ENCODE measurements around the gene ZSWIM3. TPM values are rescaled to one million over a fixed set of nuclear protein-coding genes. Genes with fewer than 3 reads are reported as not detected.
"Not testable (repeated sequence)": the region's sequence is repeated elsewhere in the genome, so short reads cannot be mapped to it uniquely, and the experiment has no call there.

ZSWIM3 gene
- total RNA-seq, 6 experiments from 2014 or later: 1.7 to 2.7 (median 1.9) TPM

DNA sequence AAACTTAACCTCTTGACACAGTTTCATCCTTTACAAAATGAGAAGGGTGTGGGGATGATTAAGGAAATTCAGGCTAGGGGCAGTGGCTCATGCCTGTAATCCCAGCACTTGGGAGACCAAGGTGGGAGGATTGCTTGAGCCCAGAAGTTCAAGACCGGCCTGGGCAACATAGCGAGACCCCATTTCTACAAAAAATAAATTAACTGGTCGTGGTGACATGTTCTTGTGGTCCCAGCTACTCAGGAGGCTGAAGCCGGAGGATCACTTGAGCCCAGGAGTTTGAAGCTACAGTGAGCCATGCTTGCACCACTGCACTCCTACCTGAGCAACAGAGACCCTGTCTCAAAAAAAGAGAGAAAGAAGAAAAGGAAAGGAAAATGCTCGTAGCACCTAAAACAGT is 9.0 kb downstream of the ZSWIM3 start:
- ATAC-seq (no peak), DNase-seq (no peak)
- Histone ChIP-seq H3K27me3 (no peaks in the 10 kb centered on the region), H3K27ac (no peak overlapping the region), H3K9me3 (no peaks in the 10 kb centered on the region), H3K4me3 (no peak overlapping the region), H3K4me1 (peaks cover 0 to 4% (median 0%) of the 10 kb centered on the region in 4 donors), H3K36me3 (no peaks in the 10 kb centered on the region)
- WGBS (ENCODE audit: insufficient coverage, low coverage, low lambda C conversion rate, missing lambda C conversion rate): 92% methylated on average over 5 of the region's 5 CpGs
- intact Hi-C loops (cut with DNase I): no loop called here
- no peak for TF ChIP-seq POLR2A (IDR thresholded peaks at IDR 0.05)

DNA sequence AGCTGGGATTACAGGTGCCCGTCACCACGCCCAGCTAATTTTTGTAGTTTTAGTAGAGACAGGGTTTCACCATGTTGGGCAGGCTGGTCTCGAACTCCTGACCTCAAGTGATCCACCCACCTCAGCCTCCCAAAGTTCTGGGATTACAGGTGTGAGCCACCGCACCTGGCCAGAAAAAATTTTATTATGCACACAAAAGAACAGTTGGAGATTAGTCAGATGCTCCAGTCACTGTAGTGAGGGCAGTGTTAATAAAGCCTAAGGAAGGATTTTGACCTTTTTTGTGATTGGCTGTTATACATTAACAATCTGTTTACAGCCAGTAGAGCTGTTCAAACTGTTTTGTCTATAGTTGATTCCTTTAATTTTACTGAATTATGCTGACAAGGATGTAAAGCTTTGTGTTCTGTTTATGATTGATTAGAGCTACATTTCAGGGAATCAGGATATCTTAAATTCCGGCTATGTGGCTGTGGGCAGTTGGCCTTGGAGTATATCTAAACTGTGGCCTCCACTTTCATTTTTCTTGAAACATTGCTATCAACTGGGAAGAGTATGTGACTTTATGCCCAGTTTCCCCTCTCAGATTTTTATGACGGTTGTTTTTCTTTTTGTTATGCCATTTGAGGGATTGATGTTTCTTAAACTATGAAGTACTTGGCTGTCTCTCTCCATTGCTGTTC is 9.9 kb downstream of the ZSWIM3 start:
- intact Hi-C loops (cut with DNase I): no loop called here
- no peak overlapping the region for H3K27ac ChIP-seq
- ATAC-seq: peak in 2 of 4 donors; percentile 35 to 56

GRCh38 chr20:45867819-45868176 is 10.4 kb downstream of the ZSWIM3 start:
- H3K27ac ChIP-seq: no peak overlapping the region
- ATAC-seq (no peak), DNase-seq (no peak)
- H3K4me1 ChIP-seq: peaks cover 0 to 4% (median 0%) of the 10 kb centered on the region in 4 donors
- H3K36me3 ChIP-seq: no peaks in the 10 kb centered on the region
- no peaks in the 10 kb centered on the region for H3K9me3 ChIP-seq
- no peak for TF ChIP-seq POLR2A (IDR thresholded peaks at IDR 0.05)
- TF ChIP-seq, protein P1, sequence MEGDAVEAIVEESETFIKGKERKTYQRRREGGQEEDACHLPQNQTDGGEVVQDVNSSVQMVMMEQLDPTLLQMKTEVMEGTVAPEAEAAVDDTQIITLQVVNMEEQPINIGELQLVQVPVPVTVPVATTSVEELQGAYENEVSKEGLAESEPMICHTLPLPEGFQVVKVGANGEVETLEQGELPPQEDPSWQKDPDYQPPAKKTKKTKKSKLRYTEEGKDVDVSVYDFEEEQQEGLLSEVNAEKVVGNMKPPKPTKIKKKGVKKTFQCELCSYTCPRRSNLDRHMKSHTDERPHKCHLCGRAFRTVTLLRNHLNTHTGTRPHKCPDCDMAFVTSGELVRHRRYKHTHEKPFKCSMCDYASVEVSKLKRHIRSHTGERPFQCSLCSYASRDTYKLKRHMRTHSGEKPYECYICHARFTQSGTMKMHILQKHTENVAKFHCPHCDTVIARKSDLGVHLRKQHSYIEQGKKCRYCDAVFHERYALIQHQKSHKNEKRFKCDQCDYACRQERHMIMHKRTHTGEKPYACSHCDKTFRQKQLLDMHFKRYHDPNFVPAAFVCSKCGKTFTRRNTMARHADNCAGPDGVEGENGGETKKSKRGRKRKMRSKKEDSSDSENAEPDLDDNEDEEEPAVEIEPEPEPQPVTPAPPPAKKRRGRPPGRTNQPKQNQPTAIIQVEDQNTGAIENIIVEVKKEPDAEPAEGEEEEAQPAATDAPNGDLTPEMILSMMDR (IDR thresholded peaks at IDR 0.05): no peak
- H3K4me3 ChIP-seq: no peak overlapping the region
- H3K27me3 ChIP-seq: no peaks in the 10 kb centered on the region
- intact Hi-C loops (cut with DNase I): no loop called here

More for the DNA sequence above, 9.9 kb downstream of the ZSWIM3 start:
- Histone ChIP-seq H3K4me1 (peaks cover 0 to 4% (median 0%) of the 10 kb centered on the region in 4 donors), H3K27me3 (no peaks in the 10 kb centered on the region), H3K9me3 (no peaks in the 10 kb centered on the region), H3K36me3 (no peaks in the 10 kb centered on the region), H3K4me3 (no peak overlapping the region)
- TF ChIP-seq, protein P1 (IDR thresholded peaks at IDR 0.05): no peak
- TF ChIP-seq POLR2A (IDR thresholded peaks at IDR 0.05): no peak
- DNase-seq: no peak
- WGBS (ENCODE audit: insufficient coverage, low coverage, low lambda C conversion rate, missing lambda C conversion rate): 71% methylated on average over 6 of the region's 6 CpGs

GRCh38 chr20:45872626-45873025 is 15.2 kb downstream of the ZSWIM3 start:
- Histone ChIP-seq H3K4me3 (no peak overlapping the region), H3K36me3 (peaks cover 0 to 7% (median 0%) of the 10 kb centered on the region in 4 donors), H3K27me3 (no peaks in the 10 kb centered on the region), H3K9me3 (no peaks in the 10 kb centered on the region), H3K27ac (no peak overlapping the region), H3K4me1 (no peaks in the 10 kb centered on the region)
- no peak for ATAC-seq
- TF ChIP-seq POLR2A (IDR thresholded peaks at IDR 0.05): no peak
- TF ChIP-seq, protein P1 (IDR thresholded peaks at IDR 0.05): no peak
- intact Hi-C loops (cut with DNase I): no loop called here
- DNase-seq: no peak
- WGBS (ENCODE audit: insufficient coverage, low coverage, low lambda C conversion rate, missing lambda C conversion rate): no CpG with 5 or more reads among the region's 4 CpGs

- intact Hi-C loops (cut with DNase I): no loop called here
Measured at GRCh38 chr20:45873409-45874103, 16.1 kb downstream of the ZSWIM3 start.

GRCh38 chr20:45874104-45874481 is 16.7 kb downstream of the ZSWIM3 start:
- H3K9me3 ChIP-seq; DNase-seq; H3K27ac ChIP-seq; H3K4me1 ChIP-seq; ATAC-seq; H3K27me3 ChIP-seq; intact Hi-C loops (cut with DNase I); H3K4me3 ChIP-seq: not testable (repeated sequence)
- peaks cover 0 to 17% (median 0%) of the 10 kb centered on the region in 4 donors for H3K36me3 ChIP-seq
- WGBS (ENCODE audit: insufficient coverage, low coverage, low lambda C conversion rate, missing lambda C conversion rate): 96% methylated on average over 10 of the region's 10 CpGs

More at GRCh38 chr20:45873409-45874103, 16.1 kb downstream of the ZSWIM3 start:
- no peaks in the 10 kb centered on the region for H3K27me3 ChIP-seq
- DNase-seq (no peak), ATAC-seq (no peak)
- 24% methylated on average over 1 of the region's 1 CpG for WGBS (ENCODE audit: insufficient coverage, low coverage, low lambda C conversion rate, missing lambda C conversion rate)
- peaks cover 0 to 16% (median 0%) of the 10 kb centered on the region in 4 donors for H3K36me3 ChIP-seq
- H3K4me3 ChIP-seq: no peak overlapping the region
- no peaks in the 10 kb centered on the region for H3K9me3 ChIP-seq
- H3K27ac ChIP-seq: no peak overlapping the region
- H3K4me1 ChIP-seq: no peaks in the 10 kb centered on the region
- TF ChIP-seq, protein P1 (IDR thresholded peaks at IDR 0.05): no peak
- TF ChIP-seq POLR2A (IDR thresholded peaks at IDR 0.05): no peak

Measured in right lobe of liver (tissue), 6 donors.